Stimulated activated CD8-positive, alpha-beta memory T cell treated with anti-CD3 and anti-CD28 coated beads, Interleukin-2, amount 100 ng/mL, for 1 hour (primary cell): ENCODE data around the gene ACE2.
"Not testable (repeated sequence)": the region's sequence is repeated elsewhere in the genome, so short reads cannot be mapped to it uniquely, and the experiment has no call there.

Source experiments
- DNase-seq, 2 donors: peaks; one replicate each; pipeline ENCODE4 v3.0.0-alpha.2; 2020; ENCODE audit warnings: low read depth in 2 of 2

The ACE2 gene

GRCh38 chrX:15600745-15601144 is at the start of gene ACE2:
TSS of gene ACE2 (minus strand) at chrX:15600960. CDS start at chrX:15600911, 49 bp downstream.
- DNase-seq: no peak

- not testable (repeated sequence) for DNase-seq
Observed at GRCh38 chrX:15647510-15647909, 46.8 kb upstream of the ACE2 start.

- no peak for DNase-seq
Observed at GRCh38 chrX:15646543-15646942, 45.8 kb upstream of the ACE2 start.

- no peak for DNase-seq
Observed at GRCh38 chrX:15646031-15646430, 45.3 kb upstream of the ACE2 start.

GRCh38 chrX:15645266-15645665 is 44.5 kb upstream of the ACE2 start:
- no peak for DNase-seq

GRCh38 chrX:15644560-15644872 is 43.8 kb upstream of the ACE2 start:
- no peak for DNase-seq

DNA sequence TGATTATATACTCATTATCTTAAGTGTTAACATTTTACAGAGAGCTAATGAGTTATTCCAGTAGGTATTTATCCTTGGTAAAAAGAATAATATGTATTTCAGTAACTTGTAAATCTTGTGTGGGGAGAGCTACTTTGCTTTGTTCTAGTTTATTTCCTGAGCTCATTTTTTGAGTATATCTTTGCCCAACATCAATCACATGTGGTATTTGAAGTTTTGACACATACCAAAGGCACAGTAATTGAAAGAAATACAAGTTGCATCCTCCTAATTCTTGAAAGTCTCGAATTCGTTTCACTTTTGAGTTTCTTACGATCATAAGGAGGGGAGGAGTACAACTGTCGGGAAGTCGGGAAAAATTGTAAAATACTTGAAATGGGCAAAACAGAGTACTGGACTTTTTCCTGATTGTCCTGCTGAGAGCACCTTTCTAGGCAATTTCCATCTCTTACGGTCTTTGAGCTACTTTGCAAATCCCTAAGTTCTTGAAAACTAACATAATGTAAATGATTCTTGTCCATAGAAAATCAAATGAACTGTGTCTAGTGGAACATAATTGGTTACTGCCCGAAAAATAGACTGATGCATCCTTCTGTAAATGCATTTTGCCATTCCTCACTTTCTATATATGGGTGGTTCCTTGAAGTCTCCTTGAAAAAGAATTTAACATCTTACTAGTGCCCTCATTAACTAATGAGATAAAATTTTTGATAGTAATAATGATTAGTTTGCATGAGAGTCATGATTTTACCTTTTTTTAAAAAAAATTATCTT is 43.2 kb upstream of the ACE2 start:
- DNase-seq: no peak

GRCh38 chrX:15631637-15632036 is 30.9 kb upstream of the ACE2 start:
- no peak for DNase-seq

- DNase-seq: no peak
Observed at GRCh38 chrX:15623054-15623453, 22.3 kb upstream of the ACE2 start.

DNA sequence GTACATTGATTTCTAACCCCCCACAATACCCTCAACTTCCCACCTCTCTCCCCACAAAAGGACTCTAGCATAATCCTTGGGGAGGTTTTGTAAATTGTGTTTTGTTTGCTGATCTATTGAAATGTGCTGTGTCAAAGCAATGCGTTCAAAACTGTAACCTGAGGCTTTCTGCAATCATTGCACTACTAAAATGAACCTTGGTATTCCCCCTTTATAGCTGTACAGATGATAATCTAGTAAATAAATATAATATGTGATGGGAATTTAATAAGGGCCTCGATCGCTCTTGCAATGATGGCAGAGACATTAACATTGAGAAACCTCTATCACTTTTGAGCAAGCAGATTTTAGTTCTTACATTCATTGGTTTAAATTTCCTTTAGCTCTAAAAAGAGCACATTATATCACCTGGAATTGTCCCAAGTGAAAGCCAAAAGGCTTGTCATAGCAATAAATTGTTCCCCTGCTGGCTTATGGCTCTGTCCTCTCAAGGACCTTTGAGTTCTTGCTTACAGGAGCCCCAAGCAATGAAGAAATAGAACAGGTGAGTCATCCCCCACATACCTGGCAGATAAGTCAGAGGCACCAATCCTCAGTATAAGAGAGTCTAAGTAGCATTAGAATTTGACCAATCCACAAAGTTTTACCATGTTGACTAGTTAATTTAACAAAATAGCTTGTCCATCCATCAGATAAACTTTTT is 18.4 kb upstream of the ACE2 start:
- no peak for DNase-seq

GRCh38 chrX:15617111-15617510 is 16.4 kb upstream of the ACE2 start:
- DNase-seq: no peak

GRCh38 chrX:15616531-15616930 is 15.8 kb upstream of the ACE2 start:
- no peak for DNase-seq

GRCh38 chrX:15607067-15607466 is 6.3 kb upstream of the ACE2 start:
- no peak for DNase-seq

DNA sequence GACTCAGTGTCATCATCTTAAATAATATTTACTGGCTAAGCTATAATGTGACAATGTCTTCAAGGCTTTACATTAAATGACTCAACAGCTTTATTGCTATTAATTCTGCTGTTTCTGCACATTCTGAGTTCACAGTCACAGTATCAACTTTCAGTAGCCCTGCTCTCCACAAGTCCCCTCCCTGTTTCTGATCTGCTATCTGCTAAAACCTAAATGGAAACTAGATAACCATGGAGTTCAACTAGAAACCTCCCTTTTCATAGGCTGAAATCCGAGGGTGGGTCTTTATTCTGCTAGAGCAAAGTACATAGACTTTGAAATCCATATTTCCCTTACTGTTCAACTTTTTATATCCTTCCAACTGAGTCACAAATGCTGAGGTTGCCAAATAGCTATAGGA is 5.4 kb upstream of the ACE2 start:
- DNase-seq: no peak

DNA sequence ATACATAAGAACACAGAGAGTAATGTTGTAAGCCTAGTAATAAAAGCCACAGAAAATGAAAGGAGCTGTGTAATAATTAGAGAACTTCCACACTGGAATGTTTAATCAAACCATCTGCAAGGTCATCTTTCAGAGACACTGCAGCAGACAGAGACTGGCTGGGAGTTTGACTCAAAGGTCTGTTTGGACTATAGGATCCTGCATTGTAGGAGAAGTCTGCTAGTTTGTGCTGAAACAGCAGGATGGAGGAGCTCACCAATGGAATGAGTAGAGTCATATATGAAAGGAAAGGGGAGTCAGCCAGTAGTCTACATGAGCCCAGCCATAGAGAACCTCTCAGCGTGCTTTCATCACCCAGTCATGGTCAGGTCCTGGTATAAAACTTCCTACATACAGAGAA is 4.5 kb upstream of the ACE2 start:
- DNase-seq: no peak

DNA sequence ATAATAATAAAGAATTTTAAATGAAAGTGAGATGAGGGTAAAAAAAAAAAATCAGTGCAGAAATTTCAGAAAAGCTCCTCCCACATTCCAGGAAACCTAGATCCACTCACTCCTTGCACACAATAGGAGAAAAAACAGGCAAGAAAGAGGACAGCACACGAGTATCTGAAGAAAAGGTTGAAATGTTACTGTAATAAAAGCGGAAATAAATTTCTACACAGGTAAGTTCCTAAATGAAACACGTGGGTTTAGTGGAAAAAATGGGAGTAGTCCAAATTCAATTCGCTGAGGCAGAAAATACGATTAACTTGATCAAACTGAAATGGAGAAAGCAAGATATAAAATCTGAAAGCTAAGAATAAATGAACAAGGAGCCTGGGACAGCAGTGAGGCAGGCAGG is 2.0 kb upstream of the ACE2 start:
- DNase-seq: no peak

DNA sequence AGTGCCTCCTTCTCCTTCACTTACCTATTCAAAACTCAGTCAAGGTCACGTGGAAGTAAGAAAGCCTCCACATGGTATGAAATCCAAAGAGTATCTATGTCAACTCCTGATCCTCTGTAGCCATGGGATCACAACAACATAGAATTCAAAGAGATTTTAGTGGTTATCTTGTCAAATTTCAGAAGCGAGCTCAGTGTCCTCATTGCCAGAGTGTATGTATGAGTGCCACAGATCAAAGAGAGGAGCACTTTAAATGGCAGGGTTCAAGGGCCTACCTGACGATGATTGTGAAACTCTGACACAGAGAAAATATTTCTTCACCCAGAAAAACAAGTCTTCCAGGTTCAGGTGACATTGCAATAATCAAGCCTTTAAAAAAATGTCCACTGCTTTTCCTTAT is 1.2 kb upstream of the ACE2 start:
- no peak for DNase-seq

- no peak for DNase-seq
Observed at GRCh38 chrX:15600049-15600448, 711 bp downstream of the ACE2 start.

DNA sequence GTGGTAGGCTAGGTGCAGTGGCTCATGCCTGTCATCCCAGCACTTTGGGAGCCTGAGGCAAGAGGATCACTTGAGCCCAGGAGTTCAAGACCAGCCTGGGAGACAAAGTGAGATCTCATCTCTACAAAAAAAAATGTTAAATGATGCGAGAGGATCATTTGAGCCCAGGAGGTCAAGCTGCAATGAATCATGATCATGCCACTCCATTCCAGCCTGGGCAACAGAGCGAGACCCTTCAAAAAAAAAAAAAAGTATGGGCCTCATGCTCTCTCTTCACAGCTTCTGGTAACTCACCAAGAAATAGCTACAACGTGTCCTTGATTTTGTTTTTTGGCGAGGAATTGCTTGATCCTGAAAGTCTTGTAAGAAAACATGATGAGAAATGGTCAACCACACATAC is 1.3 kb downstream of the ACE2 start:
- no peak for DNase-seq

- DNase-seq: no peak
Observed at GRCh38 chrX:15598026-15598425, 2.7 kb downstream of the ACE2 start.

DNA sequence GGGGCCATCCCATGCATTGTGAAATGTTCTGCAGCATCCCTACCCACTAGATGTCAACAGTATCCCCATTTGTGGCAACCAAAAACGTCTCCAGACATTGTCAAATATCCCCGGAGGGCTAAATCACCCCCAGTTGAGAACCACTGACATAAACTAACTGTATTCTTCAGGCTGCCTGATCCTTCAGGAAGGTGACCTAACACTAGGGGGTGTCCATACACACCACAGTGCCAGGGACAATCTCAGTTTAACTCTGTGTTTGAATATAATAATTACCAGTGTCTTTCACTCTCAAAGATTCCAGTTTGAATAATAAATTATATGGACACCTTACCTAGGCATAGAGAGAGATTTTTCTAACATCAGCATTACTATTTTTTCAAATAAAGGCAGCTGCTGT is 6.4 kb downstream of the ACE2 start:
- DNase-seq: no peak

- no peak for DNase-seq
Observed at GRCh38 chrX:15579778-15580747, 20.7 kb downstream of the ACE2 start.
